ENCODE measurements around the gene PRMT2.
"Not testable (repeated sequence)": the region's sequence is repeated elsewhere in the genome, so short reads cannot be mapped to it uniquely, and the experiment has no call there.

The PRMT2 gene

GRCh38 chr21:46617267-46618051 lies 18.0 kb upstream of the PRMT2 start:
- DNase-seq, result peak; percentile 22

- DNase-seq, result peak; percentile 21
Measured at GRCh38 chr21:46618738-46619379, 16.6 kb upstream of the PRMT2 start.

DNA sequence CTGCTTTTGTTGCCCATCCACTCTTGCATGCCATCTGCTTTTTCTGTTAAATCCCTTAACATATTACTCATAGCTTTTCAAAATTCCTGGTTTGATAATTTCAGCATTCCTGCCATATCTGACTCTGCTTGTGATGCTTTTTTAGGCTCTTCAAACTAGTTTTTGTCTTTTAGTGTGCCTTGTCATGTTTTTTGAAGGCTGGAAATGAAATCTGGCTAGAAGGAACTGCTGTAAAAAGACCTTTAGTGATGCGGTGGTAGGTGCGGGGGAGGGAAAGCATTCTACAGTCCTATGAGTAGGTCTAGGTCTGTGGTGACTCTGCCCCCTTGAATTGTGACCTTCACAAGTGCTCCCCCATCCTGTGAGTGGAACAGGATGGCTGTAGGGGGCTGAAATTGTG lies 15.6 kb upstream of the PRMT2 start:
- peak; percentile 43 for DNase-seq

DNA sequence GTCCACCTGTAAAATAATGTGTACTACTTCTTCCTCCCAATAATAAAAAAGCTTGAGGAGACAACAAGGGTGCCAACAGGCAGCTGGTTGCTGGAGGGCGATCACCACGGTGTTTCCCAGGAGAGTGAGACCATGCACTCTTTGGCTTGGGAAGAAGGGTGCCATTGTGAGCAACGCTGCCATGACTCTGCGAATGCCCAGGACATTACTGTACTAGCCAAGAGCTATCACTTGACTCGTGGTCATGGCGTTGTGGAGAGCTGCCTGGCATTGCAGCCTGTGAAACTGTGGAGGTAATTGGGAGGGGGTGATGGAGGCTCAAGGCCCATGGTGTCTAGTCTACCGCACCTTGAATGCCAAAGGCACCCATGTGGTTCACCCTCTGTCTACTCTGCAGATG lies 14.6 kb upstream of the PRMT2 start:
- no peak for DNase-seq

DNA sequence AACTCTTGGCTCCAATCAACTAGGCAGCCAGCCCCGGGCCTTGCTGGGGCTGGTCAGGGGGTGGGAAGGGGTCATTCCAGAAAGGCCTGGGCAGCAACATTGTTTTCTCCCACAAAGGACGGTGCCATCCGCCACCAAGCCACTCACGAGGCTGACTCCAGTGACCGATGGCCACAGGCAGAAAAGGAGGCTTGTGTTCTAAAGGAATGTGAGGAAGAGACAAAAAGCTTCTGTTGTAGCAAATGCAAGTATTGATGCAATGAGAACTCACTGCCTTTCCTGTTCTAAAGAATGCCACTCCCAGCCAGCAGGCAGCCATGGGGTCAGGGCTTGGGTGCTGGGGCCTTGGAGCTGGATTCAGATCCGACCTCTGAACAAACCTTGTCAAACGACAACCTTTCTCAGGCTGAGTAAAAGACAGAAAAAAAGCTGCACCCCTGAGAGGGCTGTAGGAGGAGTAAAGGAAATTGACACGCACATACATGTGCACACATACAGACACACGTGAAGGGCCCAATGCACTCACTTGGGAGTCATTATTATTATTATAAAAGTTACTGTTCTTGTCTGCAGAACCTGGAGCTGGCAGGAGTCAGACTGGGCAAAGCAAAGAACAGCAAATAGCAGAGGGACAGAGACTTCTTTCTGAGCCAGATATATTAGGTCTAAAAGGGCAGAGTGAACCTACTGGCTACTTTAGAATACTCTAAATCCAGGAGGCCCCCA lies 13.9 kb upstream of the PRMT2 start:
- DNase-seq, result no peak

DNA sequence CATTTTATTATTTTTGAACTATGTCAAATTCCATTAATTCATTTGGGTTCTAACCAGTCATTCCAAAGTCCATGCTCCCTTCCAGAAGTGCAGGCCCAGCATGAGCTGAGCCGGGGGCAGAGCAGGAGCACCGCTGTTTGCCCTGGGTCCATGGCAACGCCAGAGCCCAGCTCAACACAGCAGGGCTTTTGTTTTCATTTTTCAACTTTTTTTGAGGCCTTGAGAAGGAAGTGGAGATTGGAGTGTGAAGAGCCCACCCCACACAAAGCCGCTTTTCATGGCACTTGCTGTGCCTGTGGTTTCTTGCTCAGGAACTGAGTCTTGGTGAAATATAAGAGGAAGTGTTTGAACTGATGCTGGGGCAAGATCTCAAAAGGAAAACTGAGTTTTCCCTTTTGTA lies 13.2 kb upstream of the PRMT2 start:
- no peak for DNase-seq

- DNase-seq, result no peak
Measured at GRCh38 chr21:46624050-46624449, 11.4 kb upstream of the PRMT2 start.

GRCh38 chr21:46625759-46626158 lies 9.7 kb upstream of the PRMT2 start:
- DNase-seq, result no peak

GRCh38 chr21:46626536-46626935 lies 8.9 kb upstream of the PRMT2 start:
- DNase-seq, result no peak

DNA sequence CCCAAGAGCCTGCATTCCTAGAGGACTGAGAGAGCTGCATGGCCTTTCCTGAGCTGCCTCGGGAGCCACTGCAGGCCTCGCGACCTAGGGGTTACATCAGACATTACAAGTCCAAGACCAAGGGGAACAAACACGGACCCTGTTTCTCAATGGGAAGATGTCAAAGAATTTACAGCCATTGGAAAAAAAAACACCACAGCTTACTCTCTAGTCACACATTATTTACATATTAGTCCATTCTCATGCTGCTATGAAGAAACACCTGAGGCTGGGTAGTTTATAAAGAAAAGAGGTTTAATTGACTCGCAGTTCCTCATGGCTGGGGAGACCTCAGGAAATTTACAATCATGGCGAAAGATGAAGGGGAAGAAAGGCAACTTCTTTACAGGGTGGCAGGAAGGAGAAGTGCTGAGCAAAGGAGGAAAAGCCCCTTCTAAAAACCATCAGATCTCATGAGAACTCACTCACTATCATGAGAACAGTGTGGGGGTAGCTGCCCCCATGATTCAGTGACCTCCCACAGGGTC lies 8.4 kb upstream of the PRMT2 start:
- no peak for DNase-seq

DNA sequence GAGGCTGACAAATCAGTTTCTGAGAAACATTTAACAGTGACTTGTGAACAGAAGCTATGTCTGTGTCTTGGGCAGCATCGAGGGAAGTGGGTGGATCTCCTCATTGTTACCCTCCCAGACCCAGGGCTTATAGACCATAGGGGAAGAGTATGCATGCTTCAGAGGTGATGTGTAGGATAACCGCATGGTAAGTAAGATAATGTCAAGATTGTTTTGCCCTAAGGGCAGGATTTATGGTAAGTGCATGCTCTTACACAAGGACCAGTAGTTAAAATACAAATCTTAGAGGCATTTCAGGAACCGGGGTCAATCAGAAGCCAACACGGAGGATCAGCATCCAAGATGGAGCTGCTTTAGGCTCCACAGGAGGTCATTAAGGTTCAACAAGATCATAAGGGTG lies 7.7 kb upstream of the PRMT2 start:
- DNase-seq, result no peak

DNA sequence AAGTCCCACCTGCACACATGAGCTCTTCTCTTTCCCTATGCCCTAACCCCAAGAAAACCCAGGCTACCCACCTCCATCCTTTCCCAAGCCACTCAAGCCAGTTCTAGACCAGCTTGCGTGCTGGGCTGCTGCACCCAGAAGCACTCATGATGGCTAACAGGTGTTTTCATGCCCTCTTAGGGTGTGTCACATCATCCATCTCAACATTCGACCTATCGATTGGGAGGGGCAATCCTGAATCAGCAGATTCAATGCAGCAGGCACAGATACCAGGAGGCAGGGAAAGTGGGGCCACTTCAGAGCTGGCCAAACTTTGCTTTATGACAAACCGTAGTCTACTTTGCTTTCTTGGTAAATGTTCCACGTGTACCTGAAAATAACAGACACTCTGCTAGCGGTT lies 6.6 kb upstream of the PRMT2 start:
- DNase-seq, result no peak

GRCh38 chr21:46630915-46631314 lies 4.6 kb upstream of the PRMT2 start:
- DNase-seq, result not testable (repeated sequence)

GRCh38 chr21:46633566-46633965 lies 1.9 kb upstream of the PRMT2 start:
- DNase-seq, result no peak

DNA sequence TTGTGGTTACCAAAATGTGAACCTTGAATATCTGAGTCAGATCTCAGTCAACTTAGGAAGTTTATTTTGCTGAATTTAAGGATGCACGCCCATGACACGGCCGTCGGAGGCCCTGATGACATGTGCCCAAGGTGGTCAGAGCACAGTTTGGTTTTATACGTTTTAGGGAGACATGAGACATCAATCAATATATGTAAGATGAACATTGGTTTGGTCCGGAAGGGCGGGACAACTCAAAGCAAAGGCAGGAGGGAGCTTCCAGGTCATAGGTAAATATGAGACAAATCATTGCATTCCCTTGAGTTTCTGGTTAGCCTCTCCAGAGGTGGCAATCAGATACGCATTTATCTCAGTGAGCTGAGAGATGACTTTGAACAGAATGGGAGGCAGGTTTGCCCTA lies 1.0 kb upstream of the PRMT2 start:
- DNase-seq, result no peak

DNA sequence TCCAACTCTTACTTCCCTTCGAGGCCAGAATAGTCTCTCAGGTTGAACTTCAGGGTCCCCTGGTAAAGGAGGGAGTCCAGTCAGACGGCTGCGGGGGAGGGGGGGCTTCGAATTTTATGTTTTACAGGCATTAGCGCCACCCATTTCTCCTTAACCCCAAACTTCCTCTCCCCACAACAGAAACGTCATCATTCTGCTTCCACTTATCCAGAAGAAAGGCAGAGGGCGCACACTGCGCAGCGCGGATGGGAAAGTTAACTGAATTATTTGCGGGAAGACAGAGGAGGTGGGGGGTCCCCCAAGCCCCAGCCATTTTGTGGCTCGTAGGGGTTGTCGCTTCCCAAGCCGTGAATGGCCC lies 529 bp upstream of the PRMT2 start:
- DNase-seq, result peak; percentile 94

- DNase-seq, result no peak
Measured at GRCh38 chr21:46636181-46636512, 673 bp downstream of the PRMT2 start.

- DNase-seq, result no peak
Measured at GRCh38 chr21:46636550-46637285, 1.2 kb downstream of the PRMT2 start.

DNA sequence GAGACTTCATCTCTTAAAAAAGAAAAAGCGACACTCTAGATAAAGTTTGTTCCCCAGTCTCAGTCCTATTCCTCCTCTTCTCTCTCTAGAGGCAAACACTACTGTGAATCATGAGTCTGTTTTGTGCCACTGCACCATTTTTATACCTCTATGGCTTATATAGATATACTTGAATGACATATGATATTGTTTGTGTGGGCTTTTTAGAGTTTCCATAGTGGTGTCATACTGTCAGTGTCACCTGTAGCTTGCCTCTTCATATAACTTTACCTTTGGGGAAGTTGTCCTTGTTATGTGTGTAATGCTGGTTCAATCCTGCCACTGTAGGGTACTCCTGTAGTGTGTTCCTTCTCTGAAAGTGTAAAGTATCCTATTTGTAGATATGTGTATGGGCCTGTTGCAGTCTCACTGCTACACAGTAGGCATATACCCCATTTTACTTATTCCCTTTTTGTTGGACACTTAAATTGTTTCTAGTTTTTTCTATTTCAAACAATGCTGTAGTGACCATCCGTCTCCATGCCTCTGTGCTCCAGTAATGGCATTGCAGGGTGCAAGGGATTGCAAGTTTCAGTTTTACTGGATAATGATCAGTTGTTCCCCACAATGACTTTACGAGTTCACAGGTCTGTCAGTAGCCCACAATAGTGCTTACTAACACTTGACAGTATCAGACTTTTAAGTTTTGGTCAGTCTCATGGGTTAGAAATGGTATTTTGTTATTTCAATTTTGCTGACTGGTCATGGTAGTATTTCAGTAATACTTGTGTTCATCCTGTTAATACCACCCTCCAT lies 2.7 kb downstream of the PRMT2 start:
- no peak for DNase-seq

GRCh38 chr21:46639489-46640386 lies 4.3 kb downstream of the PRMT2 start:
- peak; percentile 8 for DNase-seq

DNA sequence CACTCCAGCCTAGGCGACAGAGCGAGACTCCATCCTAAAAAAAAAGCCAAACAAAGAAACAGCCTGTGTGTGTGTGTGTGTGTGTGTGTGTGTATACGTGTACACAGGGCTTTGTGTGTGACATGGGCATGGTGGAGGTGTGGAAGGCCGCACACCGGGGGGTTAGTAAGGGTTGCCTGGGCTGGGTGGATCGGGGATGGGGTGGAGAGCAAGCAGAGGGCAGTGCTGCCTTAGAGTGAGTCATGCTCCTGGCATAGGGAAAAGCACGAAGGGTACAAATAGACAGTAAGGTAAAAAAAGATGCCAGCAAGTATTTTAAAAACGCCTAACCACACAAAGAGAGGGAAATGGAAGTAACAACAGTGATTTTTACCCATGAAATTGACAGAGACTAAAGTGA lies 6.2 kb downstream of the PRMT2 start:
- no peak for DNase-seq

All from fibroblast of skin of abdomen (primary cell).